NCI-H1930 (cell line): ENCODE measurements around the gene CTSC.

ENCODE experiments used
- DNase-seq, 2 experiments: peaks; one replicate each; lab custom pipeline; 2025; lab: John Stamatoyannopoulos, UW

CTSC gene

DNA sequence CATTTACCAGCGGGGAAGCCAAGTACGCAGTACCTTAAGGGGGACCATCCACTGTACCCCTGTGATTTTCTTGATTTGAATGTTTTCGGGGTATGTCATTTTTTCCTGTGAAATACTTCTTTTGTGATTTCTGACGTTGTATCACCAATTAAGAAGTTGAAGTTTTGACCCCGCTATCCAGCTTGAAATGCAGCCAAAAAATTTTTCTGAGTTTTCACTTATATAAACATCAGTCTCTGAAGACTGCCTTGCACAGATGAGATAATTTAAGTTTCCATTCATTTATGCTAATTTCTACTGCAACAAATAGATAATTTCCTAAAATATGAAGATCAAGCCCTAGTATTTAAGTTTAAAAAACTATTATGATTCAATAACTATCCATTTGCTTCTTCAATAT is 20.0 kb downstream of the CTSC start:
- no peak for DNase-seq

DNA sequence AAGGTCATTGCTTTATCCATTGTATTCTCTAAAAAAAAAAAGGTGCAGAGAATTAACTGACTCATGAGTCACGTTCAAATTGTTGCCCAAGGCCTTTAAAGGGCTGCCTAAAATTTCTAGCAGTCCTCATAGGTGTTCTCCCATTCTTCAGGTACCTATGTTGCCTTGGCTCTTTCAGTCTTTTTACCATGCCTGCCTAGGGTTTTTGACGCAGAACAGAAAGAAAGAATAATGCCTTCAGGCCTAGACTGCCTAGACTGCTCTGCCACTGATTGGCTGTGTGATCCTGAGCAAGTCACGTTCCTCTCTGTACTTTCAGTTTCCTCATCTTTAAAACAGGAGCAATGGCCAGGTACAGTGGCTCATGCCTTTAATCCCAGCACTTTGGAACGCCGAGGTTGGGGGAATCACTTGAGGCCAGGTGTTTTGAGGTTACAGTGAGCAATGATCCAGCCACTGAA is 21.5 kb downstream of the CTSC start:
- DNase-seq, result no peak

- DNase-seq, result no peak
These were observed 22.5 kb downstream of the CTSC start for GRCh38 chr11:88315015-88315414.

- no peak for DNase-seq
These were observed 24.1 kb downstream of the CTSC start for GRCh38 chr11:88313441-88313840.

DNA sequence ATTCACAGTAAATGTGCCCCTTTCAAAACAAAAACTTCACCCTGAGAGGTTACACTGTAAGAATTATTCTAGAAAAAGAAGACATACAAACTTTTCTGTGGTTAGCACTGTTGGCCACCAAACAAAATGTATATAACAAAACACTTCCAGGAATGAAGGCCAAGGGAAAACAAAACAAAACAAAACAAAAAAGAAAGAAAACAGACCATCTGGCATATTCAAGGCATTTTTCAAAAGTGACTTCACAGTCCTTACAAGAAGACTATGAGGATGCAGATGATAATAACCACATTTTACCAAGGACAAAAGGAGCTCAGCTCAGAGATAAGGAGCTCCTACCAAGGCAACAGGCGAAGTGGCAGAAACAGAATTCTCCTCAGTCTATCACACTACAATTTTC is 24.9 kb downstream of the CTSC start:
- DNase-seq, result no peak

GRCh38 chr11:88310246-88310645 is 27.3 kb downstream of the CTSC start:
- no peak for DNase-seq

GRCh38 chr11:88308576-88308975 is 29.0 kb downstream of the CTSC start:
- no peak for DNase-seq

DNA sequence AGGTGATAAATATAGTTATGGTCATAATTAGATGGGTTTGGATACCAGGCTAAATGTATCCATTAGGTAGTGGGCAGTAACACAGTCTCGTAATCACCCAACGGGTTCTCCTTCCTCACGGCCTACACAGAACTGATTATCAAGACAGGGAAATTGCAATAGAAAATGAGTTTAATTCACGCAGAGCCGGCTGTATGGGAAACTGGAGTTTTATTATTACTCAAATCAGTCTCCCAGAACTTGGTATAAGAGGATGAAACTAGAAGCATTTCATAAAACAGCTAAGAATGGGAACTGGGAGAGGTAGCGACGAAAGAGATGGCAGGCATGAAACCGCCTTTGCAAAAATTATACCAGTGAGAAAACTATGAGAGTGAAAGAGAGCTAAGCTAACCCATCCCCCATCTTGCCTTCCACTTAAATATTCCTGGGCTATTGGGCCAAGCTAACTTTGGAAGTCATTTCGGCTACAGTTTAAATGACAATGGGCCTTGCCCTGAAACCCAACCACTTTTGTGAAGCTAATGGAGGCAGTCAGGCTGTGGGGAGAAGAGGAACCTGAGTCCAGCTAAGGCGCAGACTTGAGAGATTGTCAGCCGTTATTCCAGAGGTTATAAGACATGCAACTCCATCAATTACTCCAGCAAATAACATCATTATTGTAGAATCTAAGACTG is 29.6 kb downstream of the CTSC start:
- no peak for DNase-seq

DNA sequence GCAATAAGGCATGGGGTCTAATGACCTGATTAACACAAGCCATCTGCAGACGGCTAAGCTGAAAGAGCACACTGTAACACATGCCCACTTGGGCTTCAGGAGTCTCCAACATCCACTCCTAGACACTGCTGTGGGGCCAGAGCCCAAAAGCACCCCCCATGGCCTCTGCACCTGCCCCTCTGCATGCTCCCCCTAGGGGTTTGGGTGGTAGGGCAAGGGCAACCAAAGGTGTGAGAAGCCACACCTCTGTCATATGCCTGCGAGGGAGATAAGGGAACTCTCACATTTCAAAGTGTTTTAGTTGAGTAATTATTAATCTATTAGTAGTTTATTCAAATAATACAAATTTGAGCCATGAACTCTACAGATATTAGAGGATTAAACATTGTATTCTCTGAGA is 30.8 kb downstream of the CTSC start:
- no peak for DNase-seq

DNA sequence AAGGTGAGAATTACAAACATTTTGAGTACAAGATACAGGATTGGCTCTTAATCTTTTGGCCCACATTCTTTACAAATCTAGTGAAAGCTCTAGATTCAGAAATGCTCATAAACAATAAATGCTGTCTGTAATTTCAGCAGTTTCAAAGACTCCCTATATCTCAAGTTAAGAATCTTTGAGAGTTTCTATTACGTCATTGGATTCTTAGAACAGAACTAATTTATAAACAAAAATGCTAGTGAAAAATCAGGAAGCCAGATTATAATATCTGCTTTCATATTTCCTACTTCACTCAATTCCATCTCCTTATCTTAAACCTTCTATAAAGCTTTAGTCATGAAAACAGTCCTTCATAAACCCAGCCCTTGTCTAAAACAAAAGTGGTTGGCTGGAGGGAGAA is 32.1 kb downstream of the CTSC start:
- no peak for DNase-seq

- DNase-seq, result no peak
These were observed 33.2 kb downstream of the CTSC start for GRCh38 chr11:88304352-88304751.

GRCh38 chr11:88303037-88303436 is 34.5 kb downstream of the CTSC start:
- no peak for DNase-seq

DNA sequence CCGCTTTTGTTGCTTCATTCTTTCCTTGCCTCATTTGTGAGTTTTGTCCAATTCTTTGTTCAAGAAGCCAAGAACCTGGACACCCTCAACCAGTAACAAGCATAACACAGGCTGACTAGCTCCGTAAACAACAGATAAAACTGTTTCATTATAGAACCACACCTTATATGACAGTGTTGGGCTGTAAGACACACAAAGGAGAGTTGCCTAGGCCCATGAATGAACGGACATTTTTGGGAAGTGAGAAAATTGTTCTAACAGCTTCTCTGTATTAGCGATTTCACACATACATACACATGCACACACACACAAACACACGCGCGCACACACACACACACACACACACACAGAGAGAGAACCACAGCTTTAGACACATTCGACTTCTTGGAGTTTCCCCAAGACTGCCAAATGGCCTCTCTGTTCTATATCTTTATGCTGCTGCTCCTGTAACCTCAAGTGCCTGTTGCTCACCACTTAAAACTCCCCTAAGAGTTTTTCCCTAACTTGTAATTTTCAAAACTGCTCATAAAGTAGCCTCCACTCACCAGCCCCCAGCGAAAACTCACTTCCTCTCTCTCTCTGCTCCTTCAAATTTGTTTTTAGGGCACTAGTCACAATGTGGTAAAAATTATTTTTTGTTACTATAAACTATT is 35.9 kb downstream of the CTSC start:
- no peak for DNase-seq

DNA sequence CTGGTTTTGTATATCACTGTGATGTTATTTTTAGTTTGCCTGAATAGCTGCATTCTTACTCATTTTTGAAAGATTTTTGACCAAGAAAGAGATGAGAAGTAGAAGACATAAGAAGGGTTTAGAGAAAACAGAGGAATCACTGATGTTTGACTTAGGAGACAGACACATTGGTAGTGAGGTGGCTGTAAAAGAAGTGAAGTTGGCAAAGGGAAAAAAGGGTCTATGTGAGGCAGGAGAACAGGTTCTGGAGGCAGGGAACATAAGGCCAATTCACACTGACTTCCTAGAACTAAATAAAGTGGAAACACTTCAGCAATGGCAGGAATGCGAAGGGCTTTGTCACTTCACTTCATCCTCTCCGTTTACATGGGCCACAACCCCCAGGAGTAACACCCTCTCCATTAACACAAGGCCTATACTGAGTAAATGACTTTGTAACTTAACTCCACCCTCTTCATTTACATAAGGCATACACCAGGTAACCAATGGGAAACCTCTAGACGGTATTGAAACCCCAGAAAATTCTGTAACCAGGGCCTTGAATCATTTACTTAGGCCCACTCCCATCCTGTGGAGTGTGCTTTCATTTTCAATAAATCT is 36.5 kb downstream of the CTSC start:
- DNase-seq, result no peak

- DNase-seq, result no peak
These were observed 39.7 kb downstream of the CTSC start for GRCh38 chr11:88297863-88298262.

GRCh38 chr11:88297421-88297820 is 40.1 kb downstream of the CTSC start:
- DNase-seq, result no peak

GRCh38 chr11:88295028-88295427 is 42.5 kb downstream of the CTSC start:
- DNase-seq, result no peak

GRCh38 chr11:88293931-88294330 is 43.6 kb downstream of the CTSC start:
- no peak for DNase-seq

- DNase-seq, result no peak
These were observed 45.2 kb downstream of the CTSC start for GRCh38 chr11:88292171-88292843.

DNA sequence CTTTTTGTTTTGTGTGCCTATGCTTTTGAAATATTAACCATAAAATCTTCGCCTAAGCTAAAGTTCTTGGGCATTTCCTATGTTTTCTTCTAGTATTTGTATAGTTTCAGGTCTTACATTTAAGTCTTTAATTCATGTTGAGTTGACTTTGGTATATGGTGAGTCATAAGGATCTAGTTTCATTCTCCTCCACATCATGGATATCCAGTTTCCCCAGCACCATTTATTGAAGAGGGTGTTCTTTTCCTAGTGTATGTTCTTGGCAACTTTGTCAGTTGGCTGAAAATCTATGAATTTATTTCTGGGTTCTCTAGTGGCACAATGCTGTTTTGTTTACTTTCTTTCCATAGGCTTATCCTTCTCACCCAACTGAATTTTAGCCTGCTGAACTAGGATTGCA is 49.0 kb downstream of the CTSC start:
- no peak for DNase-seq

DNA sequence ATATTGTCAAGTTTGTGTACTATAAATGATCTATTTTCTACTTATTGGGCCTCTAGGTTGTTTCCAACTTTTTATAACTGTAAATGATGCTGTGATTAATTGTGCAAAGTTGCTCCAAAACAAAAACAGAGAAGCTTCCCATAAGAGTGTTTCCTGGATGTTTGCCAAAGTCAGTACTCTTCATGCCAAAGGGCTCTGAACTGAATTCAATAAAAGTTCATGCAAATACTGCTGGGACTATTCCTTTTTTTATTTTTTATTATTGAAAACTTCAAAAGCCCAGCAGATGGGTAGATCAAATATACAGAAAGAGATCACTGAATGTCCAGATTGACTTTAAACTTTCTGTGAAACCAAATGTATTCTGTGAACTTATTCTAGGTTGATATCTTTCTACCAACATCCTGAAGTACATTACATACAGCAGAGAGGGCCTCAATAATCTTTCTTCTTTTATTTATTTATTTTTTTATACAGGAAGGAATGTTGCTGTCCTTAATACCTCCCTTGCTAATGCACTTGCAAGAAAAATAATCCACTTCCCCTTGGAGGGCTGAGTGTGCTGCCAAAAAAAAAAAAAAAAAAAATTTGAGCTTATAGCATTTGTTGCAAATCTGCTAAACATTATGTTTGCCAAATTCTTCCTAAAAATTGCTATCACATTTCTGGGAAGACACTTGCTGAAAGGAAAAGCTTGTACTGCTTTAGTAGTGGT is 53.0 kb downstream of the CTSC start:
- DNase-seq, result no peak
